Endothelial cell of umbilical vein (primary cell): Measurements from ENCODE around the gene CNRIP1.

Source experiments
- CTCF ChIP-seq, 2 donors: IDR thresholded peaks; 1 replicate in 1 of 2; 2 replicates in 1 of 2; pipeline ENCODE4 v1.5.1; 2011; ENCODE audit warnings: low read length in 2 of 2, mild to moderate bottlenecking in 2 of 2, moderate library complexity in 2 of 2, control low read depth in 1 of 2, inconsistent platforms in 1 of 2, low read depth in 1 of 2; ENCODE audit not compliant: insufficient read depth in 1 of 2; ENCODE audit errors: extremely low read depth in 1 of 2
- EZH2 ChIP-seq: IDR thresholded peaks from 2 replicates; pipeline ENCODE4 v1.6.1; 2012; ENCODE audit warnings: borderline replicate concordance, low read depth, mild to moderate bottlenecking, moderate library complexity, low read length, inconsistent platforms; ENCODE audit not compliant: severe bottlenecking
- FOS ChIP-seq: IDR thresholded peaks from 2 replicates; pipeline ENCODE4 v1.6.1; 2011; ENCODE audit warnings: mild to moderate bottlenecking, low read length, moderate library complexity, borderline replicate concordance; ENCODE audit not compliant: insufficient read depth
- MAX ChIP-seq: IDR thresholded peaks from 2 replicates; pipeline ENCODE4 v1.6.1; 2011; ENCODE audit not compliant: insufficient read depth, insufficient read length
- POLR2A ChIP-seq: IDR thresholded peaks from 2 replicates; pipeline ENCODE4 v1.6.1; 2012; ENCODE audit warnings: low read depth, mild to moderate bottlenecking, control low read depth, low read length
- POLR2AphosphoS5 ChIP-seq: IDR thresholded peaks from 2 replicates; pipeline ENCODE4 v1.6.1; 2012; ENCODE audit warnings: low read depth, mild to moderate bottlenecking, control low read depth, low read length, moderate library complexity; ENCODE audit not compliant: insufficient read depth

- TF ChIP-seq POLR2AphosphoS5 (no peak), CTCF (IDR thresholded peaks at IDR 0.05; ENCODE audit: extremely low read depth in 1 of 2, insufficient read depth in 1 of 2, low read depth in 1 of 2, low read length in 2 of 2) (no peak), EZH2 (no peak), POLR2A (no peak), FOS (no peak), MAX (no peak)
Measured at GRCh38 chr2:68316111-68316510, 3.6 kb downstream of the CNRIP1 start.
